HG02678 (cell line): ENCODE results near the gene TNFSF4.

Source experiments
- ATAC-seq: cut with Tn5 transposase; IDR thresholded peaks from one replicate; pipeline ENCODE4 v1.9.1; 2021; ENCODE audit warnings: mild to moderate bottlenecking, moderate library complexity; ENCODE audit not compliant: unreplicated experiment

The TNFSF4 gene

DNA sequence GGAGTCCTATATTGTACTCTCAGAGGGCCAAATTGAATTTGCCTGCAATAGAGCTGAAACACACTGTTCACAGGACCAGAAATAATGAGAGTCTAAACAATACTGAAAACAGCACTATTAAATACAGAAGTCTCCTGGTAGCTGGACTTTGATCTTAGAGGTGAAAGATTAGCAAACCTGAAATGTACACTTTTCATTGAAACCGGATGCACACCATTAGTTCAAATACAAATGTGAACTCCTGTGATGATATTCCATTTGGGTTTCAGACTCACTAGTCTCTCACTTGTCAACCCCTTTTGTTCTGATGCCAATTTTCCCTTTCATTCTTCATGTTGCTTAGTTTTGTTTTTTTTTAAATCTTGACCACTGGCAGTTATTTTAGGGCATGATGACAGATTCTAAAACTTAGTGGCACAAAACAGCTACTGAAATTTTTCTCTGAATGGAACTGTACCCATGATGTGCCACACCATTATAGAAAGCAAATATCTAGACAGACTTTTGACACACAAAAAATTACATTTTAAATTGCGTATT, 5.9 kb upstream of the TNFSF4 start:
- ATAC-seq: peak; percentile 90

DNA sequence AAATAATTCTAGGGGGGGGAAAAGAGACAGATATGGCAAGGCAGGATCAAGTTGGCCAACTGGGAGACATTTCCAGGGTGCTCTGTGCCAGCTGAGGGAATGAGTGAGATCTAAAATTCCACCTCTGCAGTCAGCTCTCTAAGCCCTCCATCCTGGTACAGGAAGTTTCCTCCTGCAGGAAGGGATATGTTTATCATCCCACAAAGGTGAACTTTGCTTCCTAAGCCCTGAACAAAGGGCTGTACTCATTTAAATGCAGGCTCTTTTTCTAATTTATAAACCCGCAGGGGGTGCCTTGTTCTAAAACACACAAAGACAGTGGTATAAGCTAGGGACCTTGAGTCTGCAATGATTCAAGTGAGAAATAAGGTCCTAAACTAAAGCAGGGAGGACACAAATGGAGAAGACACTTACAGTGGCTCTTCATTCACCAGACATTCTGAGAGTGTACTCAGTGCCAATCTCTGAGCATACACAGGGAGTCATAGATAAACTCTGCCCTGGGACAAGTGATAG, 3.6 kb upstream of the TNFSF4 start:
- no peak for ATAC-seq

DNA sequence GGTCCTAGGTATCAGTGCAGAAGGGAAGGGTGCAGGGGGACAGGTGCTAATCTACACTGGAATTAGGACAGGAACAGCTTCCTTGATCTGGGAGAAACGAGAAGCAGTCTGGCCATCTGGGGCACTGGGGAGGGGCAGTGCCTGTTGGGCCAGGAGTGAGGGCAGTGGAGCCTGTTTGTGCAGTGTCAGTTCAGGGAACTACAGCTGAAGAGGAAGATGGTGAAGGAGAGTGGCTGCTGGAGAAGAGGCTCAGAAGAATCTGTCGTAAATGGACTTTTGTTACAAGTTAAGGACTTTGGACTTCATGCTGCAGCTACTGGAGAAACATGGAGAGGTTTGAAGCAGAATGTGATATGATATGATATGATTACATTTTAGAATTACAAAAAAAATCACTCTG, 3.2 kb upstream of the TNFSF4 start:
- ATAC-seq: no peak

DNA sequence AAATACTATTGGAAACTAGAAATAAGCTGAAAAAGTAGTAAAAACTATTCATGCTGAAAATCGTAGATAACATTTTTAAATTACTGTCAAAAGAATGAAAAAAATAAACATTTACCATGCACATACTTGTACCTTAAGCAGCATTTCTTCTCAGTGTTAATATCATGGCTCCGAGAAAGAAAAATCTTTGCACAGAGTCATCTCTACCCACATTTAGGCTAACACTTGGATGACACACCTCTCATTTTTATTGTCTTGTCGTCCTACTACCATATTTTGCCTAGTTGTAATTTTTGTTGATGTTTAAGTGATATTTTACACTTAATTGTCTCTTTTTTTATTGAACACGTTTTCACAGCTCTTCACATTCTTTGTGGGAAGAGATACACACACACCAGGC, 1.7 kb upstream of the TNFSF4 start:
- no peak for ATAC-seq

DNA sequence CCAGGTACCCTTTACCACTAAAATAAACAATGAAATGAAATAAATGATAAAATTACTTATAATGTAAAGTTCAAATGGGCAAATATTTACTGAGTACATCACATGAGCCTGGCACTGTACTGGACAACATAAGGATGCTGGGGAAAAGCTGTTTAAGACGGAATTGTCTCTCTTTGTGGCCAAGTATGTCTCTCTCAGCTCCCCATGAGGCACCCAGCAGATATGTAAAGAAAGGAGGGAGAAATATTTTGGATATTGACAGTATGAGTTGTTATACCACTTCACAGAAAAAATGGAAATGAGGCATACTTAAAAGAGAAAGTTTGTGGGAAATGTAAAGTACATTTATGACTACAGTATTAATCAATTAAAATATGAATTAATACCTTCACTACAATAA, 1.0 kb upstream of the TNFSF4 start:
- ATAC-seq: no peak

DNA sequence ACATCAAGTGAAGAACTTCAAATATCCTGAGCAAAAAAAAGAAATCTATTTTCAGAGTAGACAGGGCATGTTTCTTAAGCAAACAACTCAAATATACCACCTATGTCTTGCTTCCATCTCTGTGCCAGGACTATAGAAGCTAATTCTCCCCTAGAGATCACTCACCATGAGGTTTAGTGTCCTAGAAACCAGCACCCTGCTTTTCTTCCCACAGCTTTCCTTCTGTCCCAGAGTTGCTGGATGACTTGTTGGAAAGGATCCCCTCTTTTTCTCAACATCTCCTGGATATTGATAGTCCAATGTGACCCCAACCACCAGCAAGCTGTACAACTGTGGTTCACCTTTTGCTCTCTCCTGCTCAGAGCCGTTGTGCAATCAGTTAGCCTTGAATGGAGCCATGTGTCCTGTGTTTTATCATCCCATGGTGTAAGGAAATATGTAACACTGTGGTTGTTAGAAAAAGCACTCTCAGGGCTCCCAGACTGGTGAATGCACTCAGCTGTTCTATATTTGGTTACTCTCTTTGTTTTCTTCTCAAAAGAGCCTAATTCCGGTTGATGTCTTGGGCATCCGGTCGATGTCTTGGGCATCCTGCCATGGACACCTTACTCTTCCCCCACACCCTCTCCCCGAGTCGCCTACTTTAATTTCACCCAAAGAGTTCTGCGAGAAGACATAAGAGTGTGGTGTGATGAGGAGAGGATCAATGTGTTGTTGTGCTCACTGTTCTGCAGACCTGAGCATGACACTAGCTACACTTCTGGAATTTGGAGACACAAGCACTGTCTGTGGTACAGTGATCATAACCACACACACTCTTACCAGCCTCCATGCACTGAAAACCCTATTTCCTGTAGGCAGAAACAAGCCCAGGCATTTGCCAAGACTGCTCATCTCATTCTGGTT, 1.7 kb downstream of the TNFSF4 start:
- peak; percentile 42 for ATAC-seq

DNA sequence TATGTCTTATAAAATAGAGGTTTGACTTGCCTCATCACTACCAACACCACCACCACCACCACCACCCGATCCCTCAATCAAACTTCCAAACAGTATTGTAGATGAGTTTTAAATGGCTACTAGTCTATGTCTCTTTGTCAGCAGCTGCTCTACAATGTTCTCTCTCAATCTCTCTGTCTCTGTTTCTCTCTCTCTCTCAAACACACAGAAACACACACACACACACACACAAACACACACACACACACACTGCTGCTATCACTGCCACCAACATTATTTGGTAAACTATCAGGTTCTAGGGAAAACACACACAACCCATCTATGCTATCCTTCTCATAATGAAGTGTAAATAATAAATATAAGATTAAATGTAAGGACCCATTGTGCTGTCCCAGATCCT, 2.4 kb downstream of the TNFSF4 start:
- ATAC-seq: no peak

DNA sequence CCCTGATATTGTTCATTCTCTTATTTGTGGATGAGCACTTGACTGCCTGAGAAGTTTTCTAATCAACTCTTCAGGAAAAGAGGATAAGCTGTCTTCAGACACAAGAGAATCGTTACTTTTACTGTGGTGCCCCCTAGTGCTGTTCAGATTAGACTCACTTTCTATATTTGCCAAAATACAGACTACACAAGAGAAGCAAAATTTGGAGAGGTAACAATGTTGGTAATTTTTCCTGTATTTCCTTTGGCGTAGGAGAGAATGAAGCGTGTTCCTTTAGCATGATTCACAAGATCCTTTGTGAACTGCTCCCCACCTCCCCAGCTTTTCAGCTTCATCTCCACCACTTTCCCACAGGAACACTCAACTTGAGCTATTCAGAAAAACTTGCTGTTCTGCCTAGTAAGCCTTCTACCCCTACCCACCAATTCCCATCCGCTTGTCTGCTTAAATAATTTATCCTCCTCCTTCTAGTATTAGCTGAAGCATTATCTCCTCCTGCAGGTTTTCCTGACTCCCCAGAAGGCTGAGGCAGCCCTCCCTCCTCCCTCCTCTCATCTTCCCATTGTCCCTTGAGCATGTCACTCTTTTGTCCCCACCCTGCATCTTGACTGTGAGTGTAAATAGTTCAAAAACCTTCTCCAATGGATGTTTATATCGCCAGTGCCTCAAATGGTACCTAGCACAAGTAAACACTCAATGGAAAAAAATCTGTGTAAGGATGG, 4.5 kb downstream of the TNFSF4 start:
- ATAC-seq: no peak

DNA sequence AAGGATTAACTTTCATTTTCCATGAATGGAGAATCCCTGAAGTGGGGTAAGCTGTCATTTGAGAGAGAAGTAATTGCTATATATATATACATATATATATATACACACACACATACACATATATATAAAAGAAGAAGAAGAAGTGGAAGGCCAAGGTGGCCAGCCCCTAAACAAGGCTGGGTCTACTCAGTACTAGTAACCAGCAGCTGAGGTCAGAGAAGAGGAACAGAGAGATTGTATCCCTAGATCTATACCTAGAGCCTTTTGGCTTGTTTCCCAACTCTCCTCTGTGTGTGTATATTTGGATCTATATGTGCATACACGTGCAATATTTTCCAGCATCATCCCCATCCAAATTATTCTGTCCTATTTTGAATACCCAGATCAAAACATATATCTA, 5.2 kb downstream of the TNFSF4 start:
- no peak for ATAC-seq

DNA sequence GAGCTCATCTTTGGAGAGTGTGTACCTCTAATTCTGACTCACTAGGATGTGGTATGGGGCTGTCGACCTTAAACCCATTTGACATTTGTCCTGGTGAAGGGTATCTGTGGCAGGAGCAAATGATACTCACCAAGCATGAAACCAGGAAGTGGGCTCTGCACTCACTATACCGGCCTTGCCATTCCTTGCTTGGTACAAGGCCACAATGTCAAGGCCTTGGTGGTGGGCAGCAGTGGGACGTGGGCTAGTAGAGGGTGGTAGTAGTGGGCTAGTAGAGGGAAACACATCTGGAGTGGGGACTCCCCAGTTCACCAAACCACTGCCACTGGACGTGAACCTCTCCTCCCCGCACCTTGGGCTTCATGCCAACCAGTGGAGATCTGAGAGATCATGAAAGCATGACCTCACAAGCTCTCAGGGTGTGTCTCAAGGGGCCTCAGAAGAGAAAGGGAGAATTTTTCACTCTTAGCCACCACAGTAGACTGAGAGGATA, 11.5 kb downstream of the TNFSF4 start:
- ATAC-seq: peak; percentile 90

DNA sequence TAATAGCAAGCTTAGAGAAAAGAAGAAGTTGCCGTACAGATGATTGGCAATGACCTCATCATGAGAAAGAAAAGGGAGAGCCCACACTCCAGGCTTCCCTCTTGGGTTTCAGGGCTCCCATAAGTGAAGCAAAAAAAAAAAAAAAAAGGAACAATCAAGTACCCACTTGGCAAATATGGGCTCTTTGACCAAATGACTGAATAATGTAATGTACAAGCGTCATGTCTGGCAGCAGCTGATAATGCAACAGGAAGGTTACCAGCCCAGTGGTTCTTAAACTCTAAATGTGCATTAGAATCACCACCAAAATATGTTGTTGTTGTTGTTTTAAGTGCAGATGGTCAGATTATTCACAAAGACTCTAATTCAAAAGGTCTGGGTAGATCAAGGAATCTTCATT, 13.5 kb downstream of the TNFSF4 start:
- ATAC-seq: no peak

DNA sequence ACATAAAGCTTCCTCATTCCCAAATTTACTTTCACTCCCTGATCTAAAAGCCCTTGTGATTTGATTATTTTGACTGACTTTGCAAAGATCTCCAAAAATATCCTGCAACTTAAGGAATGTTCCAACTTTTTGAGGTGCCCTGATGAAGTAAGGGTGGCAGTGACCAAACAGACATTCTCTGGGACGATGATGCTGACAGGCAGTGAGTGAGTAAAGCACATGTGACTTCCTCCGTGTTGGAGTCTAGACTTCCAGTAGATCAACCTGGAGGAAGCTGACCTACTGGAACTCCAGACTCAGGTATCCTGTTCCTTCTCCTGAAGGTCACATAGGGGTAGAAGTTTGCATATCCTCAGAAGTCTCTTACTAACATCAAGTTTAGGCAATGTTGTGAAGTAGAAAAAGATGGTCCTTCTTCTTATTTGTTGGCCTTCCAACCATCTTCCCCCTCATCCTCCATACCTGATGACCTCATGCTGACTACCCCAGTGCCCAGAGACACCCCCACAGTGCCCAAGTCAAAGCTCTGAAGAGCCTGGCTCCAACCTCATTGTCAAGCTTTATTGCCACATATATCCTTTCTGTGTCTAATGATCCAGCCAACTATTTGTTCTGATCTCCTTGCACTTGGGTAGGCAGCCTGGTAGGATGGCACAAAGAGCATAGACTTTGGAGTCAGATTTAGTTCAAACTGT, 16.0 kb downstream of the TNFSF4 start:
- ATAC-seq: no peak

DNA sequence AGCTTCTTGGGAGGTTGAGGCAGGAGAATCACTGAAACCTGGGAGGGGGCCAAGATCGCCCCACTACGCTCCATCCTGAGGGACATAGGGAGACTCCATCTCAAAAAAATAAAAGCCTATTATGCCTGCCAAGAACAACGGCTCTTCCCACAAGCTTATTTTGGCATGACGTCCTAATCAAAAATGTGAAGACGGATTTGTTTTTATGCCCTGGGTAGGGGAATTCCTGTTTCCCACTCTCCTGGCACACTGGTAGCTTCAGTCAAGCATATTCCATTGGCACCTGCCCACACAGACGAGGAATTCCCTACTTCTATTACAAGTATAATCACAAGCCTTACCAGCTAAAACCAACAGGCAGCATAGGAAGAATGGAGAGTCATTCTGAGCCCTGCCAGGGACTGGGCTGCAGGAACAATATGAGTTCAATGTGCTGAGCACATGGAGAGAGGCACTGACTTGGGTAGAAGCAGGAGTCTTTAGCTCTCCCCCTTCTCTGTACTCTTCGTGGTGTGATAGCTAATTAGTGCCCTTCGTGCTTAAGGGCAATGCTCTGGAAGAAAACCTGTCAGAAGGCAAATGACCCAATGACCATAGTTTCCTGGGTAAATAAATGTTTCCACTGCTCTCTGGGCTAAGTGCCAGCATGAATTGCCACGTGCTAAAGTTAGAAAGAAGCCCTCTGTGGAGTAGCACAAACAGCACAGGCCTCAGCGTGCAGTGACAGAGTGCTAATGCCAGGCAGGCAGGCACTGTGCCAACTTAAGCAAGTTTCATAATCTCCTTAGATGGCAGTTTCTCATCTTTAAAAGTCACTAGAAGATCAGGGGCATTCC, 16.8 kb downstream of the TNFSF4 start:
- no peak for ATAC-seq

DNA sequence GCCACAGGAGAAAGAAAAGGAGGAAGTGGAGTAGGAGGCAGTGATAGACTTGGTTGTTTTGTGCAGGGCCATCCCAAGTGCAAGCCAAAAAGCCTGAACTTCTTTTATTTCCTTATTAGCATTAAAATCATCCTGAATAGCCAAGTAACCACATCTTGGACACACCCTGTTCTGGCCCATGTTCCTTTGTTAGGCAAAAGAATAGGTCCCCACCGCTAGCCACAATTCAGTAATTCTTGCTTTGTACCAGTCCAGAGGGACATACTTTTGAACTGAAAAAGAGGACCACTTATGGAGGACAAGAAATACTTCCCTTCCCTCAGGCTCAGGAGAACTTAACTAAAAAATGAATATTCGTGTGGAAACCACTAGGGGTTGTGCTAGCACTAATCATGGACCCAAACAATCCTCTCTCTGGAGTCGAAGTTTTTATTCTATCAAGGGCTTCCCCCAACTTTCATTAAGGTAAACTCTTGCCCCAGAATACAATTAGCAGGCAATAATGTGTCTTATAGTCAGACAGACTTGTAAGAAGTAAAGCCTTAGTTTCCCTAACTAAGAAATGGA, 19.4 kb downstream of the TNFSF4 start:
- no peak for ATAC-seq

DNA sequence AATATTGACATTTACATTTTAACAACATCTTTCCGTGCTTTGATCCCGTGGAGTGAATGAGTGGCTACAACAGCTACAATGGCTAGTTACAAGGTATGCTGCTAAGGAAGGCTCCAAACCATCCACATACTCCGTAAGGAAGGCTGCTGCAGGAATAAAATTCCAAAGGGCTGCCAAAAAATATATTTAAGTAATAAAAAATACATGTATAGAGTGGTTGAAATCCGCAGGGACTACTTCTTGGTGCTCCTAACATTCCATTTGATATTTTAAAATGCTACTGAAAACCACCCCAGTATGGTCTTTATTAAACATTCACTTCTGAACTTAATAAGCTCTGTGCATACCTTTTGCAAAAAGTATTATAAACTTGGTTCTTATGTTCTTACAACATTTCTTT, 25.3 kb downstream of the TNFSF4 start:
- no peak for ATAC-seq

DNA sequence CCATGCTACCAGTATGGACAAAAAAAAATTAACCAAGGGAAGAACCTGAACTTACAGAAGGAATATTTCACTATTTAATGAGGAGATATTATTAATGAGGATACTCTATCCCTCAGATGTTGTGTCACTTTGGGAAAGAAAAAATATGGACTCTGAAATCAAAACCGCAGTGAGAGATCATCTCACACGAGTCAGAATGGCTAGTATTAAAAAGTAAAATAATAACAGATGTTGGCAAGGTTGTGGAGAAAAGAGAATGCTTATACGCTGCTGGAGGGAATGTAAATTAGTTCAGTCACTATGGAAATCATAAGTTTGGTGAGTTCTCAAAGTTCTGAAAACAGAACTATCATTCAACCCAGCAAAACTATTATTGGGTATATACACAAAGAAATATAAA, 30.9 kb downstream of the TNFSF4 start:
- no peak for ATAC-seq

DNA sequence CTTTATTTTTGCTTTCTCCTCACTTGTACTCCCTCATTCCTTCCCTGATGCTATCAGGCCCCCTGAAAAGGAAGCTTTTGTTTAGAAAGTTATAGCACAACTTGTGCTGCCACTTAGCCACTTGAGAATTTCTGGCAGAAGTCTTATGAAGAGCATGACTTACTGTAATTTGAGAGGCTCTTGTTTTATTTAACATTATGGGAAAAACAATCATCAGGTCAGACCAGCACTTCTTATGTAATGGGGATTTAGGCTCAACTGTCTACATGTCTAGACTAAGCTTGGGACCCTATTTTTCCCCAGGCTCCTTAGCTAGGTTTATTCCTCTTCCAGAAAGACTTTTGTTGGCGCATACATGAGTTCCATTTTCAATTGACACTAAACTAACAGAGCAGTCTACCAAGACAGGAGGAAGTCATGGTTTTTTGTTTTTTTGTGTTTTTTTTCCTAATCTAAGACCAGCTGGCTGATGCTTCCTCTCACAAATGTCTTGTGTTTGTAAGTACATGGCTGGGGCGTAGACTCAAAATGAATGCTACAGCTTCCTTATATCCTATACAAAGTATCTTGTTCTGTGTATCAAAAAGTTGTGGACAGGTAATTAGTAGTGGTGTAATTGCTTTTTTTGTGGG, 31.5 kb downstream of the TNFSF4 start:
- no peak for ATAC-seq

DNA sequence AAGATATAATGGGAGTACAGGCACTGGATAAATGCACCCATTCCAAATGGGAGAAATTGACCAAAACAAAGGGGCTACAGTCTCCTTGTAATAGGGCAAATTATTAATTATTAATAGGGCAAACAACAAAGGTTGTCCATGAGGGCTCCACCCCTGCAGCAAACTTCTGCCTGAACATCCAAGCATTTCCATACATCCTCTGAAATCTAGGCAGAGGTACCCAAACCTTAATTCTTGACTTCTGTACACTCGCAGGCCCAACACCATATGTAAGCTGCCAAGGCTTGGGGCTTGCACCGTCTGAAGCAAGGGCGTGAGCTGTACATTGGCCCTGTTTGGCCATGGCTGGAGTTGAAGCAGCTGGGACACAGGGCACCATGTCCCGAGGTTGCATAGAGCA, 33.7 kb downstream of the TNFSF4 start:
- ATAC-seq: no peak

DNA sequence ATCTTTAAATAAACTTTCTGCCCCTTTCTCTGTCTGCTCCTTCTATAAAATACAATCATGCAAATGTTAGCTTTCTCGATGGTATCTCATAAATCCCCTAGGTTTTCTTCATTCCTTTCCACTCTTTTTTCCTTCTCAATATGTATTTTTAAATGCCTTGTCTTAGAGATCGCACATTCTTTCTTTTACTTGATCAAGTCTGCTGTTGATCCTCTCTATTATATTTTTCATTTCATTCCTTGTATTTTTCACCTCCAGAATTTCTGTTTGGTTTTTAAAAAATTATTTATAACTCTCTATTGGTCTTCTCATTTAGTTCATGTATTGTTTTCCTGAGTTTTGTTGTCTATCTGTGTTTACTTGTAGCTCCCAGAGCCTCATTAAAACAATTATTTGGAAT, 36.0 kb downstream of the TNFSF4 start:
- no peak for ATAC-seq
